ENCODE measurements around the gene KIAA0232.

KIAA0232 gene

DNA sequence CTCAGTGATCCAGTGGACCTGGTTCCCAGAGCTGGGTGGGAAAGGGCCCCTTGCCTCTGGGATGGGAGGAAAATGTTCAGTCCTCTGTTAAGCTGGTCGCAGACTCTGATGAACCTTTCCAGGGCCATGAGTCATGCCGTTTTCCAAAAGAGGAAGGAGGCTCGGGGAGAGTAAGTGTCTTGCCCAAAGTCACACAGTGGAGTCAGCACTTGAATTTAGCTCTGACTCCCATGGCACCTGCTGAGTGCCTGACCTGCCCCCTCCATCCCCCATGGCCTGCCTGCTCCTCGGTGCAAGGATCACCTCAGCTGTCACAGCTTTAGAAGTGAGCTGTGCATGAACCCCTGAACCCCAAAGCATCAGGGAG lies 14.0 kb upstream of the KIAA0232 start:
- H3K9me2 ChIP-seq (replicated peaks; ENCODE audit: insufficient read depth, low read length), result no peaks in the 10 kb centered on the region
- H3K9me3 ChIP-seq (ENCODE audit: insufficient read depth, low read length), result no peaks in the 10 kb centered on the region
- H3K27ac ChIP-seq (ENCODE audit: low read depth, low read length), result no peak overlapping the region
- H3K9ac ChIP-seq (ENCODE audit: low read length), result no peak overlapping the region
- no peaks in the 10 kb centered on the region for H3K27me3 ChIP-seq (ENCODE audit: low read length)
- no peaks in the 10 kb centered on the region for H3K79me2 ChIP-seq (ENCODE audit: insufficient read depth, low read length)
- TF ChIP-seq, protein P1, sequence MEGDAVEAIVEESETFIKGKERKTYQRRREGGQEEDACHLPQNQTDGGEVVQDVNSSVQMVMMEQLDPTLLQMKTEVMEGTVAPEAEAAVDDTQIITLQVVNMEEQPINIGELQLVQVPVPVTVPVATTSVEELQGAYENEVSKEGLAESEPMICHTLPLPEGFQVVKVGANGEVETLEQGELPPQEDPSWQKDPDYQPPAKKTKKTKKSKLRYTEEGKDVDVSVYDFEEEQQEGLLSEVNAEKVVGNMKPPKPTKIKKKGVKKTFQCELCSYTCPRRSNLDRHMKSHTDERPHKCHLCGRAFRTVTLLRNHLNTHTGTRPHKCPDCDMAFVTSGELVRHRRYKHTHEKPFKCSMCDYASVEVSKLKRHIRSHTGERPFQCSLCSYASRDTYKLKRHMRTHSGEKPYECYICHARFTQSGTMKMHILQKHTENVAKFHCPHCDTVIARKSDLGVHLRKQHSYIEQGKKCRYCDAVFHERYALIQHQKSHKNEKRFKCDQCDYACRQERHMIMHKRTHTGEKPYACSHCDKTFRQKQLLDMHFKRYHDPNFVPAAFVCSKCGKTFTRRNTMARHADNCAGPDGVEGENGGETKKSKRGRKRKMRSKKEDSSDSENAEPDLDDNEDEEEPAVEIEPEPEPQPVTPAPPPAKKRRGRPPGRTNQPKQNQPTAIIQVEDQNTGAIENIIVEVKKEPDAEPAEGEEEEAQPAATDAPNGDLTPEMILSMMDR (IDR thresholded peaks at IDR 0.05; ENCODE audit: insufficient read depth, low read length, poor library complexity, severe bottlenecking), result no peak
- TF ChIP-seq EZH2phosphoT487 (conservative IDR thresholded peaks at IDR 0.05; ENCODE audit: low read length), result no peak
- no peak overlapping the region for H3K4me2 ChIP-seq (ENCODE audit: low read depth, low read length, poor library complexity, severe bottlenecking)
- H3K36me3 ChIP-seq (ENCODE audit: low read length), result no peaks in the 10 kb centered on the region
- no peaks in the 10 kb centered on the region for H3F3A ChIP-seq (ENCODE audit: insufficient read depth)
- H4K20me1 ChIP-seq (ENCODE audit: low read depth, low read length), result no peaks in the 10 kb centered on the region
- no peak overlapping the region for H2AFZ ChIP-seq (ENCODE audit: low read depth, low read length, severe bottlenecking)
- no peak overlapping the region for H3K4me3 ChIP-seq (ENCODE audit: insufficient read depth, low read length, poor library complexity, severe bottlenecking)

DNA sequence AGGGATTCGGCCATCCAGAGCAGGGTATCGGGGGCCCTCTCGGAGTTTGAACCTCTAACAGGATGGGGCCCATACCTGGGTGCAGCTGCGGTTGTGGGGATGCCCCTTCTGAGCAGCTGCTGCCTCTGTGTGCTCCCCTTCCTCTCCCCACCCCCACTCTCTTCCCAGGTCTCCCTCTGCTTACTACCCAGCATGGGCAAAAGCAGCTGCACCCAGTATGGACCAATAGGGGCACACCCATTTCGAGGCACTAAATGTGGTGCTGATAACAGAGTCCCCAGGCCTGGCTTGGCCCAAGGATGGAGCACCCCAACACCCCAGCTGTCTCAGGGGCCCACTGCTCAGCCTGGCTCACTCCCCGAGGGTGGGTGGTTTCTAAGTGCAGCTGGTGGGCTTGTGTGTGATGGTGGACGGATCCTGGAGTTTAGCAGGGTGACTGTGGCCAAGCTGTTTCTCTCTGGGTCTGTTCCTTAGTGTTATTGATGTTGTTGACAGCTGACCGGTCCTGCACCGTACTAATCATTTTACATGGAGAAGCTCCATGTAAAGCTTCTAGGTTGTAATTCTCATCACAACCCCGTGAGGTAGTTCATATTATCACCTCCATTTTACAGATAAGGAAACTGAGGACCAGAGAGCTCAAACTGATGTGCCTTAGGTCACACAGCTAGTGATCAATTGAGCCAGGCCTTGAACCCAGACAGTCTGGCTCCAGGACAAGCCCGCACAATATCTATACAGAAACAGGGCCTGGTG lies 13.1 kb upstream of the KIAA0232 start:
- no peaks in the 10 kb centered on the region for H3K9me2 ChIP-seq (replicated peaks; ENCODE audit: insufficient read depth, low read length)
- H3K36me3 ChIP-seq (ENCODE audit: low read length), result no peaks in the 10 kb centered on the region
- H3K4me2 ChIP-seq (ENCODE audit: low read depth, low read length, poor library complexity, severe bottlenecking), result no peak overlapping the region
- TF ChIP-seq EZH2phosphoT487 (conservative IDR thresholded peaks at IDR 0.05; ENCODE audit: low read length), result no peak
- TF ChIP-seq, protein P1 (IDR thresholded peaks at IDR 0.05; ENCODE audit: insufficient read depth, low read length, poor library complexity, severe bottlenecking), result no peak
- no peaks in the 10 kb centered on the region for H3K9me3 ChIP-seq (ENCODE audit: insufficient read depth, low read length)
- no peaks in the 10 kb centered on the region for H3K27me3 ChIP-seq (ENCODE audit: low read length)
- H4K20me1 ChIP-seq (ENCODE audit: low read depth, low read length), result no peaks in the 10 kb centered on the region
- no peak overlapping the region for H3K4me3 ChIP-seq (ENCODE audit: insufficient read depth, low read length, poor library complexity, severe bottlenecking)
- H3K27ac ChIP-seq (ENCODE audit: low read depth, low read length), result no peak overlapping the region
- no peak overlapping the region for H3K9ac ChIP-seq (ENCODE audit: low read length)
- H2AFZ ChIP-seq (ENCODE audit: low read depth, low read length, severe bottlenecking), result no peak overlapping the region
- H3F3A ChIP-seq (ENCODE audit: insufficient read depth), result no peaks in the 10 kb centered on the region
- H3K79me2 ChIP-seq (ENCODE audit: insufficient read depth, low read length), result no peaks in the 10 kb centered on the region

DNA sequence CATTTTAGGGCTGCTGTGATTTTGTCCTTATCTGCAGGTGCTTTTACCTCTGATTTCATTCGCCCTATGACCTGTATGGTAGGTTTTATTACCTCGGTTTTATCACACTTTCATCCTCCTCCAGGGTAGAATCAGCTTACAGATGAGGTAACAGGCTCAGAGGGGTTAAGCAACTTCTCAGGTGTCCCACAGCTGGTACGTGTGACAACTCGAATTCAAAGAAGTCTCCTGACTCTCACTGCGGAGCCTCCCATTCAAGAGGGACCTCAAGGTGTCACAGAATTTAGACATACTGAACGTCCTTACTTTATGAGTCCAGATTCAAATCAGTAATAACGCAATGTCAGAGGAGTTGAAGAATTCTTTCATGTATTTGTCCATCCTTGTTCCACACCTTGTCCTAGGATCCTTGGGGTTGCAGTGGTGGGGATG lies 12.5 kb upstream of the KIAA0232 start:
- no peak overlapping the region for H3K9ac ChIP-seq (ENCODE audit: low read length)
- no peaks in the 10 kb centered on the region for H3K36me3 ChIP-seq (ENCODE audit: low read length)
- H3K27me3 ChIP-seq (ENCODE audit: low read length), result no peaks in the 10 kb centered on the region
- H3K79me2 ChIP-seq (ENCODE audit: insufficient read depth, low read length), result no peaks in the 10 kb centered on the region
- H3K4me3 ChIP-seq (ENCODE audit: insufficient read depth, low read length, poor library complexity, severe bottlenecking), result no peak overlapping the region
- H2AFZ ChIP-seq (ENCODE audit: low read depth, low read length, severe bottlenecking), result no peak overlapping the region
- H3K9me3 ChIP-seq (ENCODE audit: insufficient read depth, low read length), result no peaks in the 10 kb centered on the region
- TF ChIP-seq EZH2phosphoT487 (conservative IDR thresholded peaks at IDR 0.05; ENCODE audit: low read length), result no peak
- TF ChIP-seq, protein P1 (IDR thresholded peaks at IDR 0.05; ENCODE audit: insufficient read depth, low read length, poor library complexity, severe bottlenecking), result no peak
- no peaks in the 10 kb centered on the region for H3F3A ChIP-seq (ENCODE audit: insufficient read depth)
- H3K4me2 ChIP-seq (ENCODE audit: low read depth, low read length, poor library complexity, severe bottlenecking), result no peak overlapping the region
- no peak overlapping the region for H3K27ac ChIP-seq (ENCODE audit: low read depth, low read length)
- no peaks in the 10 kb centered on the region for H3K9me2 ChIP-seq (replicated peaks; ENCODE audit: insufficient read depth, low read length)
- H4K20me1 ChIP-seq (ENCODE audit: low read depth, low read length), result no peaks in the 10 kb centered on the region

All from SU-DHL-6 (cell line).